Neutrophil (primary cell): ENCODE measurements around the gene NME5.
"Not testable (repeated sequence)": the region's sequence is repeated elsewhere in the genome, so short reads cannot be mapped to it uniquely, and the experiment has no call there.

Experiments used
- H3K27ac ChIP-seq: fragments of 200-600 bp; sonication (generic); 2 replicates; pipeline ENCODE4 v1.5.1; 2016; ENCODE audit warnings: mild to moderate bottlenecking, moderate library complexity
- H3K27me3 ChIP-seq: fragments of 200-600 bp; sonication (generic); 2 replicates; pipeline ENCODE4 v1.6.0; 2016; ENCODE audit warnings: mild to moderate bottlenecking
- H3K36me3 ChIP-seq: fragments of 200-600 bp; sonication (generic); 2 replicates; pipeline ENCODE4 v1.5.1; 2017
- H3K4me1 ChIP-seq, 2 experiments: fragments of 200-600 bp in 1 of 2; sonication (generic) in 1 of 2; 1 replicate in 1 of 2; 2 replicates in 1 of 2; pipeline versions ENCODE4 v1.5.1 to v1.6.1; 2013 to 2016; ENCODE audit warnings: low read depth in 1 of 2, low read length in 1 of 2, mild to moderate bottlenecking in 1 of 2, moderate library complexity in 1 of 2; ENCODE audit not compliant: control insufficient read depth in 1 of 2, insufficient read depth in 1 of 2
- H3K4me3 ChIP-seq, 2 experiments: fragments of 200-600 bp in 1 of 2; sonication (generic) in 1 of 2; 1 replicate in 1 of 2; 2 replicates in 1 of 2; pipeline ENCODE4 v1.5.1; 2013 to 2016; ENCODE audit warnings: low read depth in 1 of 2, low read length in 1 of 2, mild to moderate bottlenecking in 1 of 2, moderate library complexity in 1 of 2
- H3K9me3 ChIP-seq: fragments of 200-600 bp; sonication (generic); 2 replicates; pipeline ENCODE4 v1.5.1; 2016
- TF ChIP-seq, protein P1 (sequence below): fragments of 200-600 bp; sonication (generic); IDR thresholded peaks from 2 replicates; pipeline ENCODE4 v1.5.1; 2016; ENCODE audit warnings: antibody characterized with exemption

The NME5 gene

DNA sequence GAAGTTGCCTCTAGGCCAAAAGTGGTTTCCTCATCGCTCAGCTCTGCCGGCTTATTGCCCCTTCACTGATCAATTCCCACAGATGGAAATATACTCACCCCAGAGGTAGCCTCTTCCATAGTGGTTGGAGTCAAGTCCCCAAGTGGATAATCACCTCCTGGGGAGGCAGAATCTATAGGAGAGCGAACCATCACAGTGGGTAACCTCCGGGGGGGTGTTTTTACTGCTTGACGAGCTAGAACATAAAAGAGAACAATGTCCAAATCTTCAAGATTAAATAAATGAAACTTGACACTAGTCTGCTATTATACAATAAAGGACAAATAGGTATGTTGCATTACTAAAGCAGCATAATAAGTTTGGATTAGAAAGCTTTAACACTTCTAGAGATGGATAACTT, 29.9 kb upstream of the NME5 start:
- Histone ChIP-seq H3K4me3 (no peak overlapping the region), H3K27me3 (no peaks in the 10 kb centered on the region), H3K4me1 (peaks cover 8 to 9% of the 10 kb centered on the region in 2 experiments), H3K27ac (no peak overlapping the region), H3K36me3 (peaks cover 82% of the 10 kb centered on the region), H3K9me3 (no peaks in the 10 kb centered on the region)
- TF ChIP-seq, protein P1, sequence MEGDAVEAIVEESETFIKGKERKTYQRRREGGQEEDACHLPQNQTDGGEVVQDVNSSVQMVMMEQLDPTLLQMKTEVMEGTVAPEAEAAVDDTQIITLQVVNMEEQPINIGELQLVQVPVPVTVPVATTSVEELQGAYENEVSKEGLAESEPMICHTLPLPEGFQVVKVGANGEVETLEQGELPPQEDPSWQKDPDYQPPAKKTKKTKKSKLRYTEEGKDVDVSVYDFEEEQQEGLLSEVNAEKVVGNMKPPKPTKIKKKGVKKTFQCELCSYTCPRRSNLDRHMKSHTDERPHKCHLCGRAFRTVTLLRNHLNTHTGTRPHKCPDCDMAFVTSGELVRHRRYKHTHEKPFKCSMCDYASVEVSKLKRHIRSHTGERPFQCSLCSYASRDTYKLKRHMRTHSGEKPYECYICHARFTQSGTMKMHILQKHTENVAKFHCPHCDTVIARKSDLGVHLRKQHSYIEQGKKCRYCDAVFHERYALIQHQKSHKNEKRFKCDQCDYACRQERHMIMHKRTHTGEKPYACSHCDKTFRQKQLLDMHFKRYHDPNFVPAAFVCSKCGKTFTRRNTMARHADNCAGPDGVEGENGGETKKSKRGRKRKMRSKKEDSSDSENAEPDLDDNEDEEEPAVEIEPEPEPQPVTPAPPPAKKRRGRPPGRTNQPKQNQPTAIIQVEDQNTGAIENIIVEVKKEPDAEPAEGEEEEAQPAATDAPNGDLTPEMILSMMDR, result no peak

DNA sequence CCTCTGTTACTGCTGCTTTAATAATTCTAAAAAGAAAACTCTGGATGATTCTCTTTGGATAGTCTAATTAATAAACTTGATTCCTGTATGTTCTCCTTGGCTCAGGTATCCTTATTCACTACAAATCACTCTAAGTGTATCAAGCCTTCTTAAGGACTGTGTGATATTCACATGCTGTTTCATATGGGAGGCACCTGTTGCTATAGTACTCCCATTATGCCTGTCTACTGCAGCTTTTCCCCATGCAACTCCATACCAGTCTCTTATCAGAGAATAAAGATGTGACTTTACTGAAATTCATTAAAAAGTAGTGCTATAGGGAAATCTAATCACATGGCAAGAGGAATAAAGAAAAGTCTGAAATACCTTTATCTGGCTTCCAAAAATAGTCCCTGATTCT, 24.5 kb upstream of the NME5 start:
- TF ChIP-seq, protein P1, result no peak
- peaks cover 100% of the 10 kb centered on the region for H3K36me3 ChIP-seq
- no peaks in the 10 kb centered on the region for H3K27me3 ChIP-seq
- no peaks in the 10 kb centered on the region for H3K4me1 ChIP-seq
- H3K9me3 ChIP-seq, result no peaks in the 10 kb centered on the region
- no peak overlapping the region for H3K4me3 ChIP-seq
- no peak overlapping the region for H3K27ac ChIP-seq

DNA sequence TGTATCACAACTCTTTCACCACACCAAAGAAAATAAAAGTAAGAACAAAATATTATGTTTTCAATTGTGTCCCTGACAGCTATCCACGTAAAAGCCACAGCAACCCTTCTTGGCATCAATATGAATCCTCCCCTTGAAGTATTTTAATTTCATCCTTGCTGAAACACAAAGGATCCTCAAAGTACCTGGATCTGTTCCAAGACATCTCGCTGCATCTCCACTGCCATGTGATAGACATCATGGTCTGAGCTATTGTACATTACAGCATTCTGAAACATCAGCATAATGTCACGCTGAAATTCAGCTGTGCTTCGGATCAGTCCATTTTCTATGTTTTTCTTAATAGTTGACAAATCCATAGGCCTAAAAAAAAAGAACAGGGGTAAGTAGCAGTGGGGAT, 21.5 kb upstream of the NME5 start:
- Histone ChIP-seq H3K36me3 (peaks cover 100% of the 10 kb centered on the region), H3K9me3 (no peaks in the 10 kb centered on the region), H3K4me1 (no peaks in the 10 kb centered on the region), H3K27me3 (no peaks in the 10 kb centered on the region), H3K27ac (no peak overlapping the region), H3K4me3 (no peak overlapping the region)
- TF ChIP-seq, protein P1, result no peak

DNA sequence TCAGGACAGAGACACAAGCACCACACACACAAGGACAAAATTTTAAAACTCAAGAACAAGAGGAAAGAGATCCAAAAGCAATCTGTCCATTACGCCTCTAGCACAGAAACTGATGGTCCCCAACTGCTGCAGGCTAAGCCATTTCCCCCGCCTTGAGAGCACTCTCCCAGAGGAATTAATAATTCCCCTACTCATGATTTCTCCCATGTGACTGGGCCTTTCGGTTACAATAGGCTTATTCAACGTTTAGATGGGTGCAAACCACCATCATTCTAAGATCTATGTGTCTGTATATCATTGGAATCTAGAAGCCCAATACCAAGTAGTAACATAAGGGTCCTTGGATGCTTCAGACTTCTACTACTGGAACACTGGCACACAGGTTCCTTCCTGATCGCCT, 20.4 kb upstream of the NME5 start:
- H3K27ac ChIP-seq, result no peak overlapping the region
- H3K36me3 ChIP-seq, result peaks cover 92% of the 10 kb centered on the region
- H3K4me3 ChIP-seq, result no peak overlapping the region
- H3K27me3 ChIP-seq, result no peaks in the 10 kb centered on the region
- H3K9me3 ChIP-seq, result no peaks in the 10 kb centered on the region
- H3K4me1 ChIP-seq, result no peaks in the 10 kb centered on the region
- TF ChIP-seq, protein P1, result no peak

DNA sequence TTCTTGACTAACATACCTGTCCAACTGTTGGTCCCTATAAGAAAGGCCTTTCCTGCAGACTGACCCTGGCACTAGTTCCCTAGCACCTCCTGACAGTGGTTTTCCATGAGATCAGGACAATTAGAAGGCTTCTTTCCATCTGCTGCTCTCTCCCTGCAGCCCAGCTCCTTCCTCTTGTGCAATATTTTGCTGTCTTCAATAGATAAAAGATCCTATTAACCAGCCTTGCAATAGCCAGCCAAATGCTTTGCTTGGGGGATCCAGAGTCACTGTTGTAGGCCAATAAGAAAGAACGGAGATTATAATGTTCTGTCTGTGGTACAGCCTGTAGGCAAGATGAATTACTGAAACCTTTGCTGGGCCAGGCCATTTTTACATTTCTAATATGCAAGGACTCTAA, 18.4 kb upstream of the NME5 start:
- no peaks in the 10 kb centered on the region for H3K4me1 ChIP-seq
- peaks cover 72% of the 10 kb centered on the region for H3K36me3 ChIP-seq

DNA sequence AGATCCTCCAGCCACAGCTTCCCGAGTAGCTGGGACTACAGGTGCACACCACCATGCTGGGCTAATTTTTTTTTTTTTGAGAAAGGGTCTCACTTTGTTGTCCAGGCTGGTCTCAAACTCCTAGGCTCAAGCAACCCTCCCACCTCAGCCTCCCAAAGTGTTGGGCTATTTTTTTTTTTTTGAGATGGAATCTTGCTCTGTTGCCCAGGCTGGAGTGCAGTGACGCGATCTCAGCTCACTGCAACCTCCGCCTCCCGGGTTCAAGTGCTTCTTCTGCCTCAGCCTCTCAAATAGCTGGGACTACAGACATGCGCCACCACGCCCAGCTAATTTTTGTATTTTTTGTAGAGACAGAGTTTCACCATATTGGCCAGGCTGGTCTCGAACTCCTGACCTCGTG, 16.7 kb upstream of the NME5 start:
- peaks cover 15% of the 10 kb centered on the region for H3K27me3 ChIP-seq
- peaks cover 56% of the 10 kb centered on the region for H3K36me3 ChIP-seq
- H3K4me1 ChIP-seq, H3K27ac ChIP-seq, H3K9me3 ChIP-seq, H3K4me3 ChIP-seq: not testable (repeated sequence)

More for the DNA sequence above, 18.4 kb upstream of the NME5 start:
- Histone ChIP-seq H3K9me3 (no peaks in the 10 kb centered on the region), H3K27ac (no peak overlapping the region), H3K27me3 (peaks cover 6% of the 10 kb centered on the region), H3K4me3 (no peak overlapping the region)
- TF ChIP-seq, protein P1, result no peak
